Stimulated activated CD8-positive, alpha-beta memory T cell treated with anti-CD3 and anti-CD28 coated beads, Interleukin-4, amount 100 ng/mL, for 1 hour (primary cell): ENCODE measurements around the gene TEX44.
A peak's percentile ranks its signal among the peaks of the same experiment; 100 is the strongest.
"Not testable (repeated sequence)": the region's sequence is repeated elsewhere in the genome, so short reads cannot be mapped to it uniquely, and the experiment has no call there.

ENCODE experiments used
- DNase-seq, 2 donors: peaks; one replicate each; pipeline ENCODE4 v3.0.0-alpha.2; 2020; ENCODE audit warnings: low read depth in 2 of 2, low spot score in 1 of 2

TEX44 gene

DNA sequence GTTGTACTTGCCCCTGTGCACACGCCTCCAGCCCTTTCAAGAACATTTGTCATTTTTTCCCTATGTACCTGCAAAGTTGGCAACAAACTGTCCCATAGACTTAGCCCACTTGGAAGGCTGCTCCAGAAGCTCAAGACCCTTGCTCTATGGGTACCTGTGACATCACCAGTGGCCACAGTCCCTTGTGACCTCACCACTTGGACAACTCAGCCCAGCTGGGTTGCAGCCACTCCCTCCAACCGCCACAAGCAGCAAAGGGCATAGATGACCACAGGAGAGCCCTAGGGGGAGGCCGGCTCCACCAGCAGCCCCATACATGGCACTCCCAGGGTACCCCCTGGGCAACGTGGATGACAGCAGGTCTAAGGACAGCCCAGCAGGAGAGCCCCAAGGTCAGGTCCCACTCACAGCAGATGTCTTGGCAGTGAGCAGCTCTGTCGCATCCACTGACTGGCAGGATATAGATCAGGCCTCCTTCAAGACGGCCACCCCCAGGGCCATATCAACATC, at the start of gene TEX44:
TSS of gene TEX44 (plus strand) at position 229 of the 510 bp plus-strand sequence. CDS start at position 317, 88 bp downstream.
- no peak for DNase-seq

DNA sequence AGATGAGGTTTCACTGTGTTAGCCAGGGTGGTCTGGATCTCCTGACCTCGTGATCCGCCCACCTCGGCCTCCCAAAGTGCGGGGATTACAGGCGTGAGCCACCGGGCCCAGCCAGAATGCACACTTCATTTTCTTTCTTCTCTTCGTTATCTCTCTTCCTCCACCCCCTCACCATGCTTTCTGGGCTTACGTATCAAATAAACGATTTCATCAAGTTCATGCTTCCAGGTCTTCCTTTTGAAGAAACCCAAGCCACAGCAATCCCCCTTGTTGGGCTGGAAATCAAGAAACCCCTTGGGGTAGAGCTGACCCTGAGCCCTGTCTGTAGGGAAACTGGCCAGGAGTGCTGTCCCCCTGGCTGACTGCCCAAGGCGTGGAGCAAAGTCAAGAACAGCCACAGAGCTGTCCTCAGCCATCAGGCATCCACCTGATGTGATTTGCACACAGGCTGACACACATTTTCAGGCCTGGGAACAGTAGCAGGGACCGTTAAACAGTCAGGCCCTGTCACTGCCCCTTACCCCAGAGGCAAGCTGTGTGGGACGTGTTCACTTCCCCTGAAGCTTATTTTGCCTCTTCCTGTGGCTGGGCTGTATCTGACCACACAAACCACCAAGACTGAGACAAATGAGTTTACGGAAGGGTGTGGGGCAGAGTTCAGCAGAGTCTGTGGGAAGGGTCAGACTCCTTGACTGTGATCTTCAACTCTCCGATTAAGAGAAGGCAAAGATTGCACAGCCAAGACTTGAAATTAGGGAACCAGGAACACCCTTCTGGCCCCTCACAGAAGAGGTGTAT, 47.4 kb upstream of the TEX44 start:
- peak; percentile 31 to 41 for DNase-seq

DNA sequence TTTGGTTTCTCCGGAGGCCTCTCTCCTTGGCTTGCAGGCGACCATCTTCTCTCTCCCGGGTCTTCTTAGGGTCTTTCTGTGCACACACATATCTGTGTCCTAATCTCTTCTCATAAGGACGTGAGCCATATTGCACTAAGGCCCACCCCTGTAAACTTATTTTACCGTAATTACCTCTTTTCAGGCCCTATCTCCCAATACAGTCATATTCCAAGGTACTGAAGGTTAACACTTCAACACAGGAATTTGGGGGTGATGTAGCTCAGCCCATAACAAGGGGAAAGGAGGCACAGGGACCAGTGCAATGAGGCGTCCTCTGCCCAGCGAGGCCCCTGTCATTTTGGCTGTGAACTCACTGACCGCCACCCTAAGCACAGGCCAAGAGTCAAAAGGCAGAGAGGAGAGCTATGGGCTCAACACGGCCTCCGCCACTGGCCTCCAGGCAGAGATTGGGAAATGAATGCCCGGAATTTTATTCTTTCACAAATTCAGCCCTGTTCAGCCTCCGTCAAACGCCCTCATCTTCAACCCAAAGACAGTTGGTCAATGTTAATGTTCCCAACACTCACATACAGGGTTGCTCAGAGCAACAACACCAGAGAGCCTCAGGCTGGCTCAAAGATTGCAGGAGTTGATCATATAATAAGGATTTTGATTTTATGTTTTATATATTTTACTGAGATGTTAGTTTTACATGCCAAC, 46.5 kb upstream of the TEX44 start:
- no peak for DNase-seq

DNA sequence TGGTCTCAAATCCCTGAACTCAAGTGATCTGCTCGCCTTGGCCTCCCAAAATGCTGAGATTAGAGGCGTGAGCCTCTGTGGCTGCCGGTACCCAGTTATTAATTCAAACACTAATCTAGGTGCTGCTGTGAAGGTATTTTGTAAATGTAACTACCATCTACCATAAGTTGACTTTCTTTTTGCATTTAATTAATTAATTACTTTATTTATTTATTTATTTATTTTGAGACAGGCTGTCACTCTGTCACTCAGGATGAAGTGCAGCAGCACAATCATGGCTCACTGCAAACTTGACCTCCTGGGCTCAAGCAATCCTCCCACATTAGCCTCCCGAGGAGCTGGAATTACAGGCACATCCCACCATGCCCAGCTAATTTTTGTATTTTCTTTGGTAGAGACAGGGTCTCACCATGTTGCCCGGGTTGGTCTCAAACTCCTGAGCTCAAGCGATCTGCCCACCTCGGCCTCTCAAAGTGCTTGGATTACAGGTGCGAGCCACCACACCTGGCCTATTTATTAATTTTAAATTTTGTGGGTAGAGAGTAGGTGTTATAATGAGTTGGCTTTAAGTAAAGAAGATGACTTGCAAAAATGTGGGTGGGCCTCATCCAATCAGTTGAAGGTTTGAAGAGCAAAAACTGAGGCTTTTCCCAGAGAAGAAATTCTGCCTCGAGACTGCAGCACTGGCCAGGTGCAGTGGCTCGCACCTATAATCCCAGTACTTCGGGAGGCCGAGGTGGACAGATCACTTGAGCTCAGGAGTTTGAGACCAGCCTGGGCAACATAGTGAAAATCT, 45.2 kb upstream of the TEX44 start:
- DNase-seq, result no peak

DNA sequence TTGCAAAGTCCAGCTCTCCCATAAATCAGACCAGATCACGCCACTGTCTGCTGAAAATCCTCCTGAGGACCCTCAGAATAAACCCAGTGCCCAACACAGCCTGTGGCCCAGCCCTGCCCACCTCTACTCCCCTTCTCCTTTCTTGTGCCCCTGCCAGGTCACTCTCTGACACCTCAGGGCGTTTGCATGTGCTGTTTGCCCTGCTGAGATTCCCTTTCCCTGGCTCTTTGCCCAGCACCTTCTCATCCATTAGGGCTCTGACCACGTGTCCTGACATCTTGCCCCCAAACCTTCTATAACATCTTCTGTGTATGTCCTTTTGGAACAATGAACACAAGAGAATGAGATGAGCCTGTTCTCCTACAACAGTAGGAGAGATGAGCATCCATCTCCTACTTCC, 43.9 kb upstream of the TEX44 start:
- no peak for DNase-seq

DNA sequence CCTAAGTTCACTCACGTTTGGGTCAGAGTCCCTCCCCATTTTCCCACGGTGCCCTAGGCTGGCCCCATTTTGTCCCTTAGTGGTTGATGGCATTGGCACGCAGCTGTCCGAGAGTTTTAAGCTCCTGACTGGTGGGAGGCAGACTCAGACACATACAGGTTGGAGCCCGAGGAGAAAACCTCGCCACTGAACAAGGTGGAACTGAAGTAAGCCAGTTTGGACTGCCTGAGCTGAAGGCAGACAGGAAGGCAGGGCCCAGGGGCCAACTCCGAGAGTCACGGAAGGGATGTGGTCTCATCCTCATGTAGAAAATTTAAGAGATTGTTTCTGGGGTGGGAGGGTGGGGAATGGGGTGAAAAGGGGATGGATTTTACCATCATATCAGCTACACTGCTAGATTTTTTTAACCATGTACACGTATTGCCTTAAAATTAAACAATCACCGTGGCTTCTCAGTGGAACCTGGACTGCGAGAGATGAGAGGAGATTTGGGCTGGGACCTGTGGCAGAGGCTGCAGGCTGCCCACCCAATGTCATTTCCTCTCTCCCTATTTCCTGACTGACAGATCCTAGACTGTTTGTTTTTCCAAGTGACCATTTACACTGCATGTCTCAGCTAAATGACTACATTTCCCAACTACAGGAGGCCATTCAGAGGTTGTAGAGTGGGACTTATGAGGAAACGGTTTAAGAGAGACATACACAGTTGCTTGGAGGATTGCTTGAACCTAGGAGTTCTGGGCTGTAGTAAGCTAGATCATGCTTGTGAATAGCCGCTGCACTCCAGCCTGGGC, 43.0 kb upstream of the TEX44 start:
- DNase-seq, result no peak

DNA sequence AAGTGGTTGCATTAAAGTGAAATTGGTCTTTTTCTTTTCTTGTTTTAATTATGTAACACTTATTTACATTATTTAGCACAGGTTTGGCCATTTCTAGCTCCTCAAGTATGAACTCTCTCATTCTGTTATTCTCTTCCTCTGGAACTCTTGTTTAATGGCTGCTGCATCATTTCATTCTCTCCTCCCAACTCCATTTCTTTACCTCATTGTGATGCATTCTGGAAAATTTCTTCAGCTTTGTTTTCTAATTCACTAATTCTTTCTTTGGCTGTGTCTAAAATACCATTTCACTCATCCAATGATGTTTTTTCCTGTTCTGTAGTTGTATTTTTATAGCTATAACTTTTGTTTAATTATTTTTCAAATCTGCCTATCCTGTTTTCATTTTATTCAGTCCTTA, 39.9 kb upstream of the TEX44 start:
- DNase-seq, result no peak

DNA sequence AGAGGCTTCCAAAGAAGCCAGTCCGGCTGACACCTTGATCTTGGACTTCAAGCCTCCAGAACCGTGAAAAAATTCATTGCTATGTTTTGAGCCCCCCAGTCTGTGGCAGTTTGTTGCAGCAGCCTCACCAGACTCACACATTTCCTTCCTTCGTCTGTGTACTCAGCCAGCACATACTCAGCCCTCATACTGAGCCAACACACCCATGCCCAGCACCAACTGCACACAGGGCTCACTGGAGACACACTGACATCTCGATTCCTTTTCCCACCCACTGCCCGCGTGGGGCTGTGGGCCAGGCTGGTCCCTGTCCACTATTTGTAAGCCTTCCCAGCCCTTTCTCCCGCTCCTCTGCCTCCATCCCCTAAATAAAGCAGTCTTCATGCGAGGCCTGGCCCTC, 38.3 kb upstream of the TEX44 start:
- DNase-seq, result no peak

DNA sequence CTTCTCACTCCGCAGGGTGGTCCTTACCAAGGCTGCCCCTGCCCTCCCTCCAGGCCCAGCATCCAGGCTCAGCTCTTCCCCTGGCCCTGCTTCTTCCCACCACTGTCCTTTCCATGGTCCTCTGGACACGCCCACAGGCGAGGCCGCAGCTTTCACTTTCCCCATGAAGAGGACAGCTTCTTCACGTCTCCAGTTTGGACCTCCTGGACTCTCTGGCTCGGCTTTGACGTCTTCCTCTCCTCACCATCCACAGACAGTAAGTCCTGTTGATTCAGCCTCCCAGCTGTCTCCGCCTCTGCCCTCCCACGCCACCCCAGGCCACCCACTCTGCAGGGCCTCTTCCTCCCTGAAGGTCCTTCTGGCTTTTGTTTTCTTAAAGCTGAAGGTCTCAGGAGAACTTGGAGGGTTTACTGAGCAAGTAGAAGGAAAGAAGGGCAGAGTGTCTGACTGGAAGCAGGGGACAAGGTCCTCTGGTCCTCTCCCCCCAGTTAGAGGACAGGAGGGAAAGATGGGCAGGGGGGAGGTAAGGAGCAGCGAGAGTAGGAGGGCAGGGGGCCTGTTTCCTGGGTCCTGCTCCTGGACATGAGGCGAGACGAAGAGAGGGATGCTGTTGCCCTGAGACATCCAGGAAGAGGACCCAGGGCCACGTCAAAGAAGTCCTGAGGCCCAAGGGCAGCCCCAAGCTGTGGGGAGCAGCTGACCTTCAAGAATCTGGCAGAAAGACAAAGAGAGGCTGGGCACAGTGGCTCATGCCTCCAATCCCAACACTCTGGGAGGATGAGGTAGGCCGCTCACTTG, 37.7 kb upstream of the TEX44 start:
- DNase-seq, result no peak

DNA sequence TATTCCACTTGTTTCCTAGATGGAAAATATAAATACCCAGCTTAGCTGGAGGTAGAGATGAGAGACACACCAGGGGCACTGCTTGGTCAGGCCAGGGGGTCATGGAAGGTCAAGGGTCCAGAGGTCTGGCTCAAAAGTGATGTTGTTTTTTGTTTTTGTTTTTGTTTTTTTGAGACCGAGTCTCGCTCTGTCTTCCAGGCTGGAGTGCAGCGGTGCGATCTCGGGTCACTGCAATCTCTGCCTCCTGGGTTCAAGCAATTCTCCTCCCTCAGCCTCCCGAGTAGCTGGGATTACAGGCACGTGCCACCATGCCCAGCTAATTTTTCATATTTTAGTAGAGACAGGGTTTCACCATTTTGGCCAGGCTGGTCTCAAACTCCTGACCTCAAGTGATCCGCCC, 36.2 kb upstream of the TEX44 start:
- not testable (repeated sequence) for DNase-seq

DNA sequence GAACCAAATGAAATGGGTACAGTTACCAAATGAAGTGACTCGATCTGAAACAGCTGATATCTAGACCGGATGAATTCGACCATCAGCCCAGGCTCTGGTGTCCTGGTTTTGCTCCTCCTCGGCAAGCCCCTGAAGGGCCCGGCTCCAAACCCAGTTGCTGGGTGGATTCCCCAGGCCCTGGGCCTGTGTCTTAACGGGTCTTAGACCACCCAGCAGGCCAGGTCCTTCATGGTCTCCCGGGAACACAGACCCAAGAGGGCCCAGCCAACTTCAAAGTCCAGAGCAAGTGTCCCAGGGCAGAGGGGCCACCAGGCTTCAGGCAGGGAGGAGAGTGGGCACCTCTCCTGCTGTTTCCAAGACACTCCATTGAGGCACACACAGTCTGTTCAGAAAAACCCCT, 35.7 kb upstream of the TEX44 start:
- DNase-seq, result no peak

DNA sequence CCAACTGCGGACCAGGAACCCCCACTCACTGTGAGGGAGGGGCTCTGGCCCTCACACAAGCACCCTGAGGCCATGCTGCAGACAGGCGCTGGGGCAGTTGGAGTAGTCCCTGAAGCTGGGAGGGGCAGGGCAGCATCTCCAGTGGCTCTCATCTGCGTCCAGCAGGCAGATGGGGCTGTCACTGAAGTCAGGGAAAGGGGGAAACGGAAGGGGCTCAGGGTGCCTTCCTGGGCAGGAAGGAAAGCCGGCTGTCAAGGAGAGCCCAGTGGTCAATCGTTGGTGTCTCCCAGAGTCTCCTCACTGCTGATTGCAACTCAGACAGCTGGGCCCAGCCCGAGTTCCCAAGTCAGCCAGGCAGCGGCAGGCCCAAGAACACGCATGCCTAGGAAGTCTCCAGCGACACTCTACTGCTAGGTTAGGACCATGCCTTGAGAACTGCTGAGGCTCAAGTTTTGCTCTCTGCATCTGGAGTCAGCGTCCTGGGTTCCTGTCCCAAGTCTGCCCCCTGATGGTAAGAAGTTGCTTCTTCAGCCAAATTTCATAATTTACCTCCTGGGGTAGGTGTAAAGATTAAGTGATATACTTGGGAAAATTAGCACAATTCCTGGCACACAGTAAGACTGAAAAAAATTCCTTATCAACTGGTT, 35.0 kb upstream of the TEX44 start:
- peak in 1 of 2 donors; percentile 29 for DNase-seq

DNA sequence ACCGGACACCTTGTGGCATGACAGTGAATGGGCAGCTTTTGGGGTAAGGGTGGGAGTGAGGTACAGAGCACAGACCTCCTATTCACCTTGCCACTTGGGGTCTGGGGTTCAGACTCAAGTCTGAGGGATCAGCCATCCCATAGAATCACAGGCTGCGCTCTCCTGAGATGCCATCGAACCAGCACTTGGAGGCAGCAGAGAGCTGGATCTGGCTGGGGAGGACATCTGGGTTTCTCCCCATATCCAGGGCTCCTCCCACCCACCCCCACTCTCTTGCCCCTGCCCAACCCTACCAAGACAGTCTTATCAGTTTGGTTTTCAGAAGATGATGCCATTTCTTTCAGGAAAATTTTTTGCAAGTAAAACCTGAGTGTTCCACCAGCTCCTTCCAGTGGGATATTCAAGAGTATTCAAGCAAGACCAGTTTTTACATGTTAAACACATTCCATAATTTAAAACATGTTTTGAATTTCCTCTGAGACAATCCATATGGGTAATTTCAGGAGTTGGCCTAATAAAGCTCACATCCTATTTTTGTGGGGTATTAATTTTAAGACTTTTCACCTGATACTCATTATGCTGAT, 29.2 kb upstream of the TEX44 start:
- DNase-seq, result no peak

DNA sequence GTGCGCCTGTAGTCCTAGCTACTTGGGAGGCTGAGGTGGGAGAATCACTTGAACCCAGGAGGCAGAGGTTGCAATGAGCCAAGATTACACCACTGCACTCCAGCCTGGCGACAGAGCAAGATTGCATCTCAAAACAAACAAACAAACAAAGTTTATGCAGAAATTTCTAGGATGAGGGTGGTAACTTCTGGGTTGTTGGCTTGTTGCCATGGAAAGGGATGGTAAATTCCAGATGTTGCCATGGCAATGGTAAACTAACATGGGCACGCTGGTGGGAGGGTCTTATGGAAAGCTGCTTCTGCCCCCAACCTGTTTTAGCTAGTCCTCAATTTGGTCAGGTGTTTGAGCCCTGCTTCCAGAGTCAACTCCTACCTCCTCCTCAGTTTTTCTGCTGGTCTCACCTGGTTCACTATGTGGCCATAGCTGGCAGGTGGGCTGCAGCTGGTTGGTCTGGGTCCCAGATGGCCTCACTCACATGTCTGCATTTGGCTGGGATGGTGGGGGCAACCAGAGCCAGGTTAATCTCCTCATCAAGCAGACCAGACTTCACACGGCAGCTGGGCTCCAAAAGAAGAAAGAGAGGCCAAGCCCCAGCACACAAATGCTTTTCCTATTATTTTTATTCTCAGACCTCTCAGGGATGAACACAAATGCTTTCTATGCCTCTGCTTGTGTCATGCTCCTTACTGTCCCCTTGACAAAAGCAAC, 26.6 kb upstream of the TEX44 start:
- no peak for DNase-seq

DNA sequence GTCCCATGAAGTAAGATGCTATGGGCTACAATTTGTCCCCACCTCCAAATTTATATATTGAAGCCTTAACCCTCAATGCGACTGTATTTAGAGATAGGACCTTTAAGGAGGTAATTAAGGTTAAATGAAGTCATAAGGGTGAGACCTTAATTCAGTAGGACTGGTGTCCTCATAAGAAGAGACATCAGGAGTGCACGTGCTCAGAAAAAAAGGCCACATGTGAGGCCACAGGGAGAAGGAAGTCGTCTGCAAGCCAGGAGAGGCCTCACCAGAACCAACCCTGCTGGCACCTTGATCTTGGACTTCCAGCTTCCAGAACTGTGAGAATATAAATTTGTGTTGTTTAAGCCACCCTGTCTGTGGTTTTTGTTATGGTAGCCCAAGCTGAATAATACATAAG, 25.5 kb upstream of the TEX44 start:
- no peak for DNase-seq

DNA sequence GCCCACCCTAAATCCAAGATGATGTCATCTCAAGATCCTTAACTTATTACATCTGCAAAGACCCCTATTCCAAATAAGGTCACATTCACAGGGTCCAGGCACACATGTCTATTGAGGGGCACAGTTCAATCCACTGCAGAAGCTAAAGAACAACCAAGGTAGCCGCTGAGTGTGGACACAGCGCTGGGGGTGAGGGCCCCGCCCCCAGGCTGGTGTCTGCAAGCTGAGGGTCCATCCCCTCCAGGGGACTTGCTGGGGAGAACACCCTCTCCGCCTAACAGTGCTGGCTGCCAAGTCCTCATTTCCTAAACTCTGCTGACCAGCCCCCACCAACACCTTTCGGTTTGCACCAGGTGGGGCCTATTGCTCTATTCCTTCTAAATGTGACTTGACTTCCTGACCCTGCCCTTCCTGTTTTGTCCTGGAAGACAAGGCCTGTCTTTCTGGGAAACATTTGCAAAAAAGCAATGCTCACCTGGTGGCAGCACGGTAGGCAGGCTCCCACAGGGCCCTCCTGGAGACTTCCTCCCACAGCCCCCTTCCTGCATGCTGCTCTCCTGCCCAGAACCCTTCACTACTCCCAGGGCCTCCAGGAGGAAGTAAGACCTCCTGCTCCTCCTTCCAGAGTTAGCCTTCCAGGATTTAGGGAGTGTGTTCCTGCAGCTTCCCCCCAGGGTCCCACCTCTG, 24.4 kb upstream of the TEX44 start:
- DNase-seq, result no peak

DNA sequence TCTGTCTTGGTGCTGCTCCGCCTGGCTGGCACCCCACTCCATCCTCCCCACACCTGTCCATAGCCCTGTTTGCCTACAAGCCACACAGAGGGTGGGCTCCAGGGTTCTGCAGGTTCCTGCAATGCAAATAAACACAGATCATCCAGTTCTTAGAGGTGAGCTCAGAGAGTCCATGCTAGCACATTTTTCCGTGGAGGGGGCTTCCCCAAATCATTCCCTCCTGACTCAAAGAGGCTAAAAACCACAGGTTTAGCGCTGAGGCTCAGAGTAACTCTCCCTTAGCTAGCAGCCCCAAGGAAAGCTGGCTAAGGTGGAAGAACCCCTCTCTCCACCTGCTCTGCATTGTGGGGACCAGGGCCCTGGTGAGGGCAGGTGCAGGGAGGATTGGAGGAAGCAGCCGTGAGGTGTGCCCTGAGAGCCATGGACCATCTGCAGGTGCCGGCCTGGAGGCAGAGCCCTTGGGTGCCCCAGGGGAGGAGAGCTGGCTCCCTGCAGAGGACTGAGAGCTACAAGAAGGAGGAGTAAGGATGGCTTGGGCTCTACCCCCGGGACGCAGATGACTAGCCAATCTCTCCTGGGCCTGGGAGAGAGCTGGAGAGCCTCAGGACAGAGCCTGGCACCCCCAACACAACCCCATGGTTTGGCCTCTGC, 23.8 kb upstream of the TEX44 start:
- DNase-seq, result no peak
